ENCODE data around the gene PKNOX2.

The PKNOX2 gene

GRCh38 chr11:125167292-125167953, 2.9 kb downstream of the PKNOX2 start:
- FAIRE-seq (no peak), DNase-seq (ENCODE audit: insufficient read length, low spot score) (no peak)
- no peak for TF ChIP-seq CTCF (IDR thresholded peaks at IDR 0.05; ENCODE audit: insufficient read depth, missing control alignments)

GRCh38 chr11:125167954-125168835, 3.6 kb downstream of the PKNOX2 start:
- FAIRE-seq (peak; percentile 75), DNase-seq (ENCODE audit: insufficient read length, low spot score) (no peak)
- TF ChIP-seq CTCF (IDR thresholded peaks at IDR 0.05; ENCODE audit: insufficient read depth, missing control alignments): no peak

GRCh38 chr11:125168918-125169456, 4.4 kb downstream of the PKNOX2 start:
- no peak for TF ChIP-seq CTCF (IDR thresholded peaks at IDR 0.05; ENCODE audit: insufficient read depth, missing control alignments)
- peak; percentile 16 for FAIRE-seq
- peak; percentile 54 for DNase-seq (ENCODE audit: insufficient read length, low spot score)

- no peak for FAIRE-seq
- DNase-seq (ENCODE audit: insufficient read length, low spot score): no peak
- TF ChIP-seq CTCF (IDR thresholded peaks at IDR 0.05; ENCODE audit: insufficient read depth, missing control alignments): no peak
These were observed 5.5 kb downstream of the PKNOX2 start for GRCh38 chr11:125170001-125170509.

- no peak for TF ChIP-seq CTCF (IDR thresholded peaks at IDR 0.05; ENCODE audit: insufficient read depth, missing control alignments)
- no peak for DNase-seq (ENCODE audit: insufficient read length, low spot score)
- no peak for FAIRE-seq
These were observed 6.0 kb downstream of the PKNOX2 start for GRCh38 chr11:125170510-125171031.

GRCh38 chr11:125171974-125172373, 7.4 kb downstream of the PKNOX2 start:
- FAIRE-seq: no peak

More at GRCh38 chr11:125171974-125172373, 7.4 kb downstream of the PKNOX2 start:
- TF ChIP-seq CTCF (IDR thresholded peaks at IDR 0.05; ENCODE audit: insufficient read depth, missing control alignments): no peak
- no peak for DNase-seq (ENCODE audit: insufficient read length, low spot score)

All from D721Med (cell line).